NT2/D1 (cell line): ENCODE results near the gene ABI1.

Experiments used
- YY1 ChIP-seq: IDR thresholded peaks from 2 replicates; pipeline ENCODE4 v1.6.1; 2011; ENCODE audit not compliant: insufficient read length, insufficient read depth
- ZNF274 ChIP-seq: IDR thresholded peaks from 2 replicates; pipeline ENCODE4 v1.6.1; 2011; ENCODE audit warnings: mild to moderate bottlenecking, low read depth, low read length

DNA sequence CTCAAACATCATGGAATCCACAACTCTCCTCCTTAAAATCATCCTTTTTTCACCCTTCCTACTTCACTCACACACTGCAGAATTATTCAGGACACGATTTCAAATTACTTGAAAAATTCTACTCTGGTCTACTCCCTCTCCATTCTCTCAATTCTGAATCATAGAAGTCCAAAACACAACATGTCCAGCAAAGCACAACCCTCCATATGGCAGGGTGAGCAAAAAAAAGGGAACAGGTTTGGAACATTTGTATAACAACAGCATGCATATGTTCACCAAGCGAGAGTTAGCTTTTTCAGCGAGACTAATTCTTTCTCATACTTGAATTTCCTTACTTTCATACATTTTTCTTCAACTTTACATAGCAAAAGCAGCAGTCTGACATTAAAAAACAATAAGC lies 73.4 kb downstream of the ABI1 start:
- TF ChIP-seq ZNF274: no peak
- no peak for TF ChIP-seq YY1
